ENCODE results near the gene SV2A. TPM values are rescaled to one million over a fixed set of nuclear protein-coding genes. Genes with fewer than 3 reads are reported as not detected.

Gene SV2A
- total RNA-seq, 2 experiments from 2014 or later, result 1.0 to 1.9 TPM

DNA sequence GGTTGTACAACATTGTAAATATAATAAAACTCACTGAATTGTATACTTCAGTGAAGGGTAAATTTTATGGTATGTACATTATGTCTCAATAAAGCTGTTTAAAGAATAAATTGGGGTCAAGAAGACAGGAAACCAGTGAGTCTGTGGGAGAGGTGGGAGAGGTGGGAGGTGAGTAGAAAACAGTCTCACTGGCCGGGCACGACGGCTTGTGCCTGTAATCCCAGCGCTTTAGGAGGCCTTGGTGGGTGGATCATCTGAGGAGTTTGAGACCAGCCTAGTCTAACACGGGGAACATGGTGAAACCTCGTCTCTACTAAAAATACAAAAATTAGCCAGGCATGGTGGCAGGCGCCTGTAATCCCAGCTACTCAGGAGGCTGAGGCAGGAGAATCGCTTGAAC, 14.8 kb upstream of the SV2A start:
- intact Hi-C loops (cut with micrococcal nuclease; ENCODE audit: unreplicated experiment), result no loop called here
- H2AFZ ChIP-seq (ENCODE audit: low read length), result no peak overlapping the region
- H3K36me3 ChIP-seq (ENCODE audit: insufficient read depth, low read length), result no peaks in the 10 kb centered on the region
- H3K79me2 ChIP-seq (ENCODE audit: insufficient read depth, low read depth, low read length), result peaks cover under 1% of the 10 kb centered on the region; the same call in 1 of the 2 replicates
- no peaks in the 10 kb centered on the region for H3K9me3 ChIP-seq (ENCODE audit: low read length)
- no peak for DNase-seq (ENCODE audit: low spot score)
- TF ChIP-seq, protein P1, sequence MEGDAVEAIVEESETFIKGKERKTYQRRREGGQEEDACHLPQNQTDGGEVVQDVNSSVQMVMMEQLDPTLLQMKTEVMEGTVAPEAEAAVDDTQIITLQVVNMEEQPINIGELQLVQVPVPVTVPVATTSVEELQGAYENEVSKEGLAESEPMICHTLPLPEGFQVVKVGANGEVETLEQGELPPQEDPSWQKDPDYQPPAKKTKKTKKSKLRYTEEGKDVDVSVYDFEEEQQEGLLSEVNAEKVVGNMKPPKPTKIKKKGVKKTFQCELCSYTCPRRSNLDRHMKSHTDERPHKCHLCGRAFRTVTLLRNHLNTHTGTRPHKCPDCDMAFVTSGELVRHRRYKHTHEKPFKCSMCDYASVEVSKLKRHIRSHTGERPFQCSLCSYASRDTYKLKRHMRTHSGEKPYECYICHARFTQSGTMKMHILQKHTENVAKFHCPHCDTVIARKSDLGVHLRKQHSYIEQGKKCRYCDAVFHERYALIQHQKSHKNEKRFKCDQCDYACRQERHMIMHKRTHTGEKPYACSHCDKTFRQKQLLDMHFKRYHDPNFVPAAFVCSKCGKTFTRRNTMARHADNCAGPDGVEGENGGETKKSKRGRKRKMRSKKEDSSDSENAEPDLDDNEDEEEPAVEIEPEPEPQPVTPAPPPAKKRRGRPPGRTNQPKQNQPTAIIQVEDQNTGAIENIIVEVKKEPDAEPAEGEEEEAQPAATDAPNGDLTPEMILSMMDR (conservative IDR thresholded peaks at IDR 0.05; ENCODE audit: low read length), result no peak
- TF ChIP-seq EZH2phosphoT487 (IDR thresholded peaks at IDR 0.05; ENCODE audit: borderline replicate concordance, low read depth, low read length), result no peak
- POLR2A ChIA-PET, result no interaction called here
- no peaks in the 10 kb centered on the region for H3K9me2 ChIP-seq (ENCODE audit: insufficient read depth, low read length)
- no peak overlapping the region for H3K4me3 ChIP-seq (ENCODE audit: low read depth, low read length, poor library complexity, severe bottlenecking)
- BruUV-seq (replicated peaks), result no TSS peak
- no peak overlapping the region for H3K27ac ChIP-seq (ENCODE audit: low read depth, low read length, poor library complexity, severe bottlenecking)
- peaks cover 27% of the 10 kb centered on the region for H3K4me1 ChIP-seq (ENCODE audit: insufficient read depth, low read length, poor library complexity, severe bottlenecking)
- H3K4me2 ChIP-seq (ENCODE audit: low read length), result no peak overlapping the region
- CTCF ChIA-PET (ENCODE audit: unreplicated experiment), result no interaction called here
- H4K20me1 ChIP-seq (ENCODE audit: insufficient read depth, low read length), result no peaks in the 10 kb centered on the region

DNA sequence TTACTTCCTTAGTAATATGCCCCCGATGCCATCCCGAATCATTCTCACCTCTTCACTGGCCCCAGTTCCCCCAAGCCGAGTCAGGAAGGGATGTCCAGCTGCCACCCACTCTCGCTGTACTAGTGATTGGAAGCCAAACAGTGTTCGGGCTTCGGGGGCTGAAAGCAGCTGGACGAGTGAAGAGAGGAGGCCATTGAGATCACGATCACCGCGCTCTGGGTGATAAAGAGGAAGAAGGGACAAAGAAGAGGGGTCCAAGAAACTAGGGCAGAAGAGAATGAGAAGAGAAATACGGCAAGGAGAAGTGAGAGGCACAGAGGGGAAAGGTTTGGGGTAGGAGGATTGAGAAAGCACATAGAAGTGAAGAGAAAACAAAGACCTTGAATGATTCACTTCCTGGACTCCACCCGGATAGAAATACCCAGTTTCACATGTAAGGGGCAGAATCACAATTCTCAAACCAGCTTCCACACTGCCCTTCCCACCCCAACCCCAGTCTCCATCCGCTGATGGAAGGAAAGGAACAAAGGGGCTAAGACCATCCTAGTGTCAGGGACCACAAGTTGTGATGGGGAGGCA, 13.7 kb upstream of the SV2A start:
- peaks cover 8% of the 10 kb centered on the region for H3K36me3 ChIP-seq (ENCODE audit: insufficient read depth, low read length)
- H2AFZ ChIP-seq (ENCODE audit: low read length), result no peak overlapping the region
- peaks cover 12% of the 10 kb centered on the region for H3K79me2 ChIP-seq (ENCODE audit: insufficient read depth, low read depth, low read length)
- DNase-seq (ENCODE audit: low spot score), result no peak
- H3K4me1 ChIP-seq (ENCODE audit: insufficient read depth, low read length, poor library complexity, severe bottlenecking), result peaks cover 26% of the 10 kb centered on the region
- intact Hi-C loops (cut with micrococcal nuclease; ENCODE audit: unreplicated experiment), result no loop called here
- BruUV-seq (replicated peaks), result no TSS peak
- no peak overlapping the region for H3K4me2 ChIP-seq (ENCODE audit: low read length)
- H3K9me2 ChIP-seq (ENCODE audit: insufficient read depth, low read length), result no peaks in the 10 kb centered on the region
- H3K27ac ChIP-seq (ENCODE audit: low read depth, low read length, poor library complexity, severe bottlenecking), result no peak overlapping the region
- H3K4me3 ChIP-seq (ENCODE audit: low read depth, low read length, poor library complexity, severe bottlenecking), result no peak overlapping the region
- peaks cover 6% of the 10 kb centered on the region; the same call in 1 of the 2 replicates for H4K20me1 ChIP-seq (ENCODE audit: insufficient read depth, low read length)
- no peak for TF ChIP-seq EZH2phosphoT487 (IDR thresholded peaks at IDR 0.05; ENCODE audit: borderline replicate concordance, low read depth, low read length)
- TF ChIP-seq, protein P1 (conservative IDR thresholded peaks at IDR 0.05; ENCODE audit: low read length), result no peak
- no peaks in the 10 kb centered on the region for H3K9me3 ChIP-seq (ENCODE audit: low read length)
- ChIA-PET POLR2A (interaction anchor here (0.7 kb wide), 1 partner anchor 137 kb away, joined by 3 read pairs; no protein-coding TSS in a partner anchor), CTCF (ENCODE audit: unreplicated experiment) (no interaction called here)

- CTCF ChIA-PET (ENCODE audit: unreplicated experiment), result no interaction called here
- POLR2A ChIA-PET, result interaction anchor here (0.6 to 2.1 kb wide), 3 partner anchors 31 to 45 kb away, joined by 3 to 16 read pairs (median 8); a partner anchor contains a TSS
- Histone ChIP-seq H3K4me3 (ENCODE audit: low read depth, low read length, poor library complexity, severe bottlenecking) (no peak overlapping the region), H3K79me2 (ENCODE audit: insufficient read depth, low read depth, low read length) (peaks cover 24% of the 10 kb centered on the region), H3K4me1 (ENCODE audit: insufficient read depth, low read length, poor library complexity, severe bottlenecking) (peaks cover 37% of the 10 kb centered on the region), H3K4me2 (ENCODE audit: low read length) (no peak overlapping the region), H3K36me3 (ENCODE audit: insufficient read depth, low read length) (peaks cover 22% of the 10 kb centered on the region), H3K9me2 (ENCODE audit: insufficient read depth, low read length) (no peaks in the 10 kb centered on the region), H4K20me1 (ENCODE audit: insufficient read depth, low read length) (peaks cover 6% of the 10 kb centered on the region; the same call in 1 of the 2 replicates), H3K27ac (ENCODE audit: low read depth, low read length, poor library complexity, severe bottlenecking) (no peak overlapping the region), H3K9me3 (ENCODE audit: low read length) (no peaks in the 10 kb centered on the region), H2AFZ (ENCODE audit: low read length) (peak overlapping the region; percentile 65; the same call in 1 of the 2 replicates)
- no TSS peak for BruUV-seq (replicated peaks)
- no peak for TF ChIP-seq EZH2phosphoT487 (IDR thresholded peaks at IDR 0.05; ENCODE audit: borderline replicate concordance, low read depth, low read length)
- TF ChIP-seq, protein P1 (conservative IDR thresholded peaks at IDR 0.05; ENCODE audit: low read length), result no peak
- intact Hi-C loops (cut with micrococcal nuclease; ENCODE audit: unreplicated experiment), result no loop called here
- DNase-seq (ENCODE audit: low spot score), result no peak
Measured at GRCh38 chr1:149929856-149930255, 12.2 kb upstream of the SV2A start.

All from OCI-LY7 (cell line).